ENCODE data around the gene NOXA1. TPM values are rescaled to one million over a fixed set of nuclear protein-coding genes. Genes with fewer than 3 reads are reported as not detected.
A peak's percentile ranks its signal among the peaks of the same experiment; 100 is the strongest.

Gene NOXA1
- total RNA-seq, 4 donors from 2014 or later: 3.1 to 5.6 (median 4.4) TPM

- H3K4me3 ChIP-seq (ENCODE audit: low read depth, poor library complexity, severe bottlenecking): no peak overlapping the region
- peak in 1 of 2 donors; percentile 84 for DNase-seq (ENCODE audit: low spot score in 2 of 2)
- TF ChIP-seq CTCF (IDR thresholded peaks at IDR 0.05) (no peak), POLR2A (IDR thresholded peaks at IDR 0.05) (no peak)
- 90 to 91% methylated on average over 17 to 24 of the region's 25 CpGs for WGBS, 2 donors
- intact Hi-C loops (cut with DNase I; ENCODE audit: low total_unique reads): no loop called here
These were observed 39.3 kb downstream of the NOXA1 start for GRCh38 chr9:137462396-137462985.

GRCh38 chr9:137462986-137463930, 40.1 kb downstream of the NOXA1 start:
- 89 to 91% methylated on average over 16 to 26 of the region's 30 CpGs for WGBS, 2 donors
- intact Hi-C loops (cut with DNase I; ENCODE audit: low total_unique reads): no loop called here
- TF ChIP-seq CTCF (IDR thresholded peaks at IDR 0.05) (no peak), POLR2A (IDR thresholded peaks at IDR 0.05) (no peak)
- peak in 1 of 2 donors; percentile 79 for DNase-seq (ENCODE audit: low spot score in 2 of 2)
- H3K4me3 ChIP-seq (ENCODE audit: low read depth, poor library complexity, severe bottlenecking): no peak overlapping the region

- intact Hi-C loops (cut with DNase I; ENCODE audit: low total_unique reads): no loop called here
- WGBS, 2 donors: 97 to 98% methylated on average over 18 of the region's 18 CpGs
These were observed 40.7 kb downstream of the NOXA1 start for GRCh38 chr9:137463931-137464290.

GRCh38 chr9:137464291-137464999, 41.3 kb downstream of the NOXA1 start:
- peak in 1 of 2 donors; percentile 86 for DNase-seq (ENCODE audit: low spot score in 2 of 2)
- 94% methylated on average over 15 to 26 of the region's 28 CpGs for WGBS, 2 donors
- TF ChIP-seq POLR2A (IDR thresholded peaks at IDR 0.05) (no peak), CTCF (IDR thresholded peaks at IDR 0.05) (no peak)
- H3K4me3 ChIP-seq (ENCODE audit: low read depth, poor library complexity, severe bottlenecking): no peak overlapping the region
- intact Hi-C loops (cut with DNase I; ENCODE audit: low total_unique reads): no loop called here

More at GRCh38 chr9:137463931-137464290, 40.7 kb downstream of the NOXA1 start:
- H3K4me3 ChIP-seq (ENCODE audit: low read depth, poor library complexity, severe bottlenecking): no peak overlapping the region
- no peak for DNase-seq (ENCODE audit: low spot score in 2 of 2)
- TF ChIP-seq POLR2A (IDR thresholded peaks at IDR 0.05) (no peak), CTCF (IDR thresholded peaks at IDR 0.05) (no peak)

GRCh38 chr9:137465000-137465719, 42.0 kb downstream of the NOXA1 start:
- no peak for DNase-seq (ENCODE audit: low spot score in 2 of 2)
- no peak overlapping the region for H3K4me3 ChIP-seq (ENCODE audit: low read depth, poor library complexity, severe bottlenecking)
- TF ChIP-seq POLR2A (IDR thresholded peaks at IDR 0.05): no peak
- intact Hi-C loops (cut with DNase I; ENCODE audit: low total_unique reads): no loop called here
- 92 to 95% methylated on average over 21 to 23 of the region's 23 CpGs for WGBS, 2 donors

Data from lower leg skin (tissue), 4 donors.